ENCODE results near the gene R3HDM2. TPM values are rescaled to one million over a fixed set of nuclear protein-coding genes. Genes with fewer than 3 reads are reported as not detected.

R3HDM2 gene
- total and polyA plus RNA-seq, 2 of the 13 experiments (the other 11 are each of a cell fraction or from before 2014, with no cell fraction given) = 11.1 to 23.5 TPM

DNA sequence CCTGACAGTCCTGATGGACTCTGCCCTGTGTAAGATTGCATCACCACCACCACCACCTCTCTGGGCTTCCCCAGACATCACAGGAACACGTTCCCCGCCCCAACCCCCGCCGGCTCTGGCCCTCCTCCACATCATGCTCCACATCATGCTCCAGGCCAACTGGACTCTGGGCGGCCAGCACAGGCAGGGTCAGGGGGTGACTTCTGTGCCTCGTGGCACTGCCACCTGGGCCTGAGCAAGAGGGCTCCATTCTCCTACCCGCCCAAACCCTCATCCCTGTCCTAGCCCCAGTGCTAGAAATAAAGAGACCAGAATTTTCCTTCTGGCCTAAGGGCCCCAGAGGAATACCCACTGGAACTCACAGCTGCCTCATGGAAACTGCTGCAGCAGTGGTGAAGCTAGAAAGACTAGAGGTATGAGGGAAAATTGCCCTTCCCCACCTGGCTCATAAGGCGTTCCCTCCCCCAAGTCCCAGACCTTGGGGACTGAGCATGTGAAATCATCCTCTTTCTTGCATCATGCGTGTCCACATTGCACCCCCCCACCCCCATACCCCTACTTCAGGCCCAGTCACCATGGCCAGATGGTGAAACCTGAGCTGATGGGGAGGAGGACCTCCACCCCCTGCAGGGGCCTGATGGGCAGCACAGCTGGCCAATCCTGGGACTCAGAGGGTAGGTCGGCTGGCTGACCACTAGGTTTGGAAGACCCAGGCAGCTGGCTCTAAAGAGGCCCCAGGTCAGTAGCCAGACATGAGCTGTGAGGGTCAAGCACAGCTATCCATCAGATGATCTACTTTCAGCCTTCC is 23.9 kb upstream of the R3HDM2 start, which contains the start of gene INHBE (continued):
- TF ChIP-seq ZFP82 (CRISPR knock-in tag; IDR thresholded peaks at IDR 0.05; ENCODE audit: borderline replicate concordance) (no peak), GZF1 (CRISPR knock-in tag; IDR thresholded peaks at IDR 0.05) (no peak), ZNF292 (CRISPR knock-in tag; IDR thresholded peaks at IDR 0.05; ENCODE audit: borderline replicate concordance, low read depth) (peak; percentile 88; the same call in 1 of the 2 replicates), SOX5 (CRISPR knock-in tag; IDR thresholded peaks at IDR 0.05; ENCODE audit: borderline replicate concordance) (peak; percentile 58; the same call in 1 of the 2 replicates), TOPORS (CRISPR knock-in tag; IDR thresholded peaks at IDR 0.05) (peak; percentile 84), CBX2 (IDR thresholded peaks at IDR 0.05; ENCODE audit: low read depth, low read length) (no peak), CBX2 (CRISPR knock-in tag; IDR thresholded peaks at IDR 0.05; ENCODE audit: low read depth) (no peak), GATAD1 (CRISPR knock-in tag; IDR thresholded peaks at IDR 0.05) (peak; percentile 62), SKI (IDR thresholded peaks at IDR 0.05; ENCODE audit: partially characterized antibody) (peak; percentile 95), ZNF34 (CRISPR knock-in tag; IDR thresholded peaks at IDR 0.05; ENCODE audit: borderline replicate concordance) (peak; percentile 49; the same call in 1 of the 2 replicates), ZNF589 (CRISPR knock-in tag; conservative IDR thresholded peaks at IDR 0.05) (peak; percentile 74; the same call in 1 of the 2 replicates), RBFOX2 (IDR thresholded peaks at IDR 0.05; ENCODE audit: low read depth, low read length) (peak; percentile 61), BCL6 (CRISPR knock-in tag; IDR thresholded peaks at IDR 0.05) (peak; percentile 86), DPF2 (CRISPR knock-in tag; IDR thresholded peaks at IDR 0.05; ENCODE audit: borderline replicate concordance, low read depth) (peak; percentile 91)
- TF ChIP-seq, protein P1, sequence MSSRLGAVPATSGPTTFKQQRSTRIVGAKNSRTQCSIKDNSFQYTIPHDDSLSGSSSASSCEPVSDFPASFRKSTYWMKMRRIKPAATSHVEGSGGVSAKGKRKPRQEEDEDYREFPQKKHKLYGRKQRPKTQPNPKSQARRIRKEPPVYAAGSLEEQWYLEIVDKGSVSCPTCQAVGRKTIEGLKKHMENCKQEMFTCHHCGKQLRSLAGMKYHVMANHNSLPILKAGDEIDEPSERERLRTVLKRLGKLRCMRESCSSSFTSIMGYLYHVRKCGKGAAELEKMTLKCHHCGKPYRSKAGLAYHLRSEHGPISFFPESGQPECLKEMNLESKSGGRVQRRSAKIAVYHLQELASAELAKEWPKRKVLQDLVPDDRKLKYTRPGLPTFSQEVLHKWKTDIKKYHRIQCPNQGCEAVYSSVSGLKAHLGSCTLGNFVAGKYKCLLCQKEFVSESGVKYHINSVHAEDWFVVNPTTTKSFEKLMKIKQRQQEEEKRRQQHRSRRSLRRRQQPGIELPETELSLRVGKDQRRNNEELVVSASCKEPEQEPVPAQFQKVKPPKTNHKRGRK (CRISPR knock-in tag; IDR thresholded peaks at IDR 0.05) = no peak
- TF ChIP-seq, protein P2, sequence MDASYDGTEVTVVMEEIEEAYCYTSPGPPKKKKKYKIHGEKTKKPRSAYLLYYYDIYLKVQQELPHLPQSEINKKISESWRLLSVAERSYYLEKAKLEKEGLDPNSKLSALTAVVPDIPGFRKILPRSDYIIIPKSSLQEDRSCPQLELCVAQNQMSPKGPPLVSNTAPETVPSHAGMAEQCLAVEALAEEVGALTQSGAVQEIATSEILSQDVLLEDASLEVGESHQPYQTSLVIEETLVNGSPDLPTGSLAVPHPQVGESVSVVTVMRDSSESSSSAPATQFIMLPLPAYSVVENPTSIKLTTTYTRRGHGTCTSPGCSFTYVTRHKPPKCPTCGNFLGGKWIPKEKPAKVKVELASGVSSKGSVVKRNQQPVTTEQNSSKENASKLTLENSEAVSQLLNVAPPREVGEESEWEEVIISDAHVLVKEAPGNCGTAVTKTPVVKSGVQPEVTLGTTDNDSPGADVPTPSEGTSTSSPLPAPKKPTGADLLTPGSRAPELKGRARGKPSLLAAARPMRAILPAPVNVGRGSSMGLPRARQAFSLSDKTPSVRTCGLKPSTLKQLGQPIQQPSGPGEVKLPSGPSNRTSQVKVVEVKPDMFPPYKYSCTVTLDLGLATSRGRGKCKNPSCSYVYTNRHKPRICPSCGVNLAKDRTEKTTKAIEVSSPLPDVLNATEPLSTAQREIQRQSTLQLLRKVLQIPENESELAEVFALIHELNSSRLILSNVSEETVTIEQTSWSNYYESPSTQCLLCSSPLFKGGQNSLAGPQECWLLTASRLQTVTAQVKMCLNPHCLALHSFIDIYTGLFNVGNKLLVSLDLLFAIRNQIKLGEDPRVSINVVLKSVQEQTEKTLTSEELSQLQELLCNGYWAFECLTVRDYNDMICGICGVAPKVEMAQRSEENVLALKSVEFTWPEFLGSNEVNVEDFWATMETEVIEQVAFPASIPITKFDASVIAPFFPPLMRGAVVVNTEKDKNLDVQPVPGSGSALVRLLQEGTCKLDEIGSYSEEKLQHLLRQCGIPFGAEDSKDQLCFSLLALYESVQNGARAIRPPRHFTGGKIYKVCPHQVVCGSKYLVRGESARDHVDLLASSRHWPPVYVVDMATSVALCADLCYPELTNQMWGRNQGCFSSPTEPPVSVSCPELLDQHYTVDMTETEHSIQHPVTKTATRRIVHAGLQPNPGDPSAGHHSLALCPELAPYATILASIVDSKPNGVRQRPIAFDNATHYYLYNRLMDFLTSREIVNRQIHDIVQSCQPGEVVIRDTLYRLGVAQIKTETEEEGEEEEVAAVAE (CRISPR knock-in tag; IDR thresholded peaks at IDR 0.05; ENCODE audit: borderline replicate concordance) = 0 out of 2 replicates have a peak, but pooled peaks have one; percentile 72
- TF ChIP-seq, protein P3, sequence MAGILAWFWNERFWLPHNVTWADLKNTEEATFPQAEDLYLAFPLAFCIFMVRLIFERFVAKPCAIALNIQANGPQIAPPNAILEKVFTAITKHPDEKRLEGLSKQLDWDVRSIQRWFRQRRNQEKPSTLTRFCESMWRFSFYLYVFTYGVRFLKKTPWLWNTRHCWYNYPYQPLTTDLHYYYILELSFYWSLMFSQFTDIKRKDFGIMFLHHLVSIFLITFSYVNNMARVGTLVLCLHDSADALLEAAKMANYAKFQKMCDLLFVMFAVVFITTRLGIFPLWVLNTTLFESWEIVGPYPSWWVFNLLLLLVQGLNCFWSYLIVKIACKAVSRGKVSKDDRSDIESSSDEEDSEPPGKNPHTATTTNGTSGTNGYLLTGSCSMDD (CRISPR knock-in tag; IDR thresholded peaks at IDR 0.05) = no peak
- TF ChIP-seq, protein P4, sequence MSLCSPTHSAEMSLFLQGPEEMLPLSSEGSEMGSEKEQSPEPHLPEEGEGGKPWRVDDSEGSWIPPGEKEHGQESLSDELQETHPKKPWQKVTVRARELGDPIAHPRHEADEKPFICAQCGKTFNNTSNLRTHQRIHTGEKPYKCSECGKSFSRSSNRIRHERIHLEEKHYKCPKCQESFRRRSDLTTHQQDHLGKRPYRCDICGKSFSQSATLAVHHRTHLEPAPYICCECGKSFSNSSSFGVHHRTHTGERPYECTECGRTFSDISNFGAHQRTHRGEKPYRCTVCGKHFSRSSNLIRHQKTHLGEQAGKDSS (CRISPR knock-in tag; IDR thresholded peaks at IDR 0.05; ENCODE audit: borderline replicate concordance, low read depth) = peak; percentile 76; the same call in 1 of the 2 replicates
- TF ChIP-seq, protein P5, sequence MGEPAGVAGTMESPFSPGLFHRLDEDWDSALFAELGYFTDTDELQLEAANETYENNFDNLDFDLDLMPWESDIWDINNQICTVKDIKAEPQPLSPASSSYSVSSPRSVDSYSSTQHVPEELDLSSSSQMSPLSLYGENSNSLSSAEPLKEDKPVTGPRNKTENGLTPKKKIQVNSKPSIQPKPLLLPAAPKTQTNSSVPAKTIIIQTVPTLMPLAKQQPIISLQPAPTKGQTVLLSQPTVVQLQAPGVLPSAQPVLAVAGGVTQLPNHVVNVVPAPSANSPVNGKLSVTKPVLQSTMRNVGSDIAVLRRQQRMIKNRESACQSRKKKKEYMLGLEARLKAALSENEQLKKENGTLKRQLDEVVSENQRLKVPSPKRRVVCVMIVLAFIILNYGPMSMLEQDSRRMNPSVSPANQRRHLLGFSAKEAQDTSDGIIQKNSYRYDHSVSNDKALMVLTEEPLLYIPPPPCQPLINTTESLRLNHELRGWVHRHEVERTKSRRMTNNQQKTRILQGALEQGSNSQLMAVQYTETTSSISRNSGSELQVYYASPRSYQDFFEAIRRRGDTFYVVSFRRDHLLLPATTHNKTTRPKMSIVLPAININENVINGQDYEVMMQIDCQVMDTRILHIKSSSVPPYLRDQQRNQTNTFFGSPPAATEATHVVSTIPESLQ (CRISPR knock-in tag; conservative IDR thresholded peaks at IDR 0.05) = no peak; the same call in 1 of the 2 replicates
